Amniotic stem cell (primary cell): ENCODE measurements around the gene PYGM.

Source experiments
- DNase-seq: peaks from one replicate; lab custom pipeline; 2025; lab: John Stamatoyannopoulos, UW

PYGM gene

GRCh38 chr11:64734811-64735724, 24.7 kb downstream of the PYGM start:
- no peak for DNase-seq

- DNase-seq: no peak
These were observed 28.2 kb downstream of the PYGM start for GRCh38 chr11:64731601-64732000.

GRCh38 chr11:64729851-64730382, 29.9 kb downstream of the PYGM start:
- no peak for DNase-seq

GRCh38 chr11:64728757-64729365, 30.9 kb downstream of the PYGM start:
- no peak for DNase-seq

- DNase-seq: no peak
These were observed 32.8 kb downstream of the PYGM start for GRCh38 chr11:64726867-64727530.

- no peak for DNase-seq
These were observed 33.5 kb downstream of the PYGM start for GRCh38 chr11:64726211-64726641.

GRCh38 chr11:64724863-64725532, 34.8 kb downstream of the PYGM start:
- DNase-seq: no peak

GRCh38 chr11:64723907-64724862, 35.6 kb downstream of the PYGM start:
- DNase-seq: no peak

GRCh38 chr11:64723117-64723906, 36.5 kb downstream of the PYGM start, which contains the start of gene NRXN2:
Gene NRXN2 (minus strand): TSS chr11:64723197. CDS start chr11:64713699, 9,498 bp downstream.
- DNase-seq: peak; percentile 63

- DNase-seq: no peak
These were observed 37.4 kb downstream of the PYGM start for GRCh38 chr11:64722141-64723065.

GRCh38 chr11:64721359-64721699, 38.4 kb downstream of the PYGM start:
- no peak for DNase-seq

- no peak for DNase-seq
These were observed 39.0 kb downstream of the PYGM start for GRCh38 chr11:64720640-64721358.

GRCh38 chr11:64720167-64720566, 39.6 kb downstream of the PYGM start:
- DNase-seq: no peak

- no peak for DNase-seq
These were observed 40.4 kb downstream of the PYGM start for GRCh38 chr11:64719406-64719805.

- DNase-seq: no peak
These were observed 41.0 kb downstream of the PYGM start for GRCh38 chr11:64718780-64719124.

- DNase-seq: no peak
These were observed 41.5 kb downstream of the PYGM start for GRCh38 chr11:64718084-64718779.

- no peak for DNase-seq
These were observed 42.6 kb downstream of the PYGM start for GRCh38 chr11:64717268-64717578.
